Suprapubic skin (tissue), 4 donors: ENCODE results near the gene RPRD2. TPM values are rescaled to one million over a fixed set of nuclear protein-coding genes. Genes with fewer than 3 reads are reported as not detected.
A peak's percentile ranks its signal among the peaks of the same experiment; 100 is the strongest.

Experiments used
- DNase-seq, 2 donors: peaks; one replicate each; pipeline ENCODE4 v3.0.0-alpha.2; 2019; ENCODE audit warnings: low spot score in 2 of 2
- H3K27ac ChIP-seq: fragments of 200-600 bp; sonication (generic); one replicate; pipeline ENCODE4 v1.5.1; 2019
- H3K27me3 ChIP-seq: fragments of 200-600 bp; sonication (generic); one replicate; pipeline ENCODE4 v1.5.1; 2019
- H3K36me3 ChIP-seq: fragments of 200-600 bp; sonication (generic); one replicate; pipeline ENCODE4 v1.5.1; 2019
- H3K4me1 ChIP-seq: fragments of 200-600 bp; sonication (generic); one replicate; pipeline ENCODE4 v1.5.1; 2019
- H3K4me3 ChIP-seq: fragments of 200-600 bp; sonication (generic); one replicate; pipeline ENCODE4 v1.5.1; 2019; ENCODE audit warnings: mild to moderate bottlenecking
- H3K9me3 ChIP-seq: fragments of 200-600 bp; sonication (generic); one replicate; pipeline ENCODE4 v1.5.1; 2019
- EP300 ChIP-seq: sonication (generic); formaldehyde crosslinking; IDR thresholded peaks from one replicate; pipeline ENCODE4 v1.6.1; 2017; ENCODE audit warnings: antibody characterized with exemption
- POLR2A ChIP-seq, 2 donors: fragments of 450-650 bp; IDR thresholded peaks; one replicate each; pipeline ENCODE4 v1.6.1; 2017; ENCODE audit warnings: antibody characterized with exemption in 2 of 2, mild to moderate bottlenecking in 2 of 2, moderate library complexity in 2 of 2
- POLR2AphosphoS5 ChIP-seq, 3 donors: sonication (generic); formaldehyde crosslinking; IDR thresholded peaks; one replicate each; pipeline ENCODE4 v1.6.1; 2017; ENCODE audit warnings: antibody characterized with exemption in 3 of 3
- WGBS: methylation state at CpG from one replicate; pipeline ENCODE4 v1.1.5; 2018; 5-methylcytosine and 5-hydroxymethylcytosine counted together
- total RNA-seq, 4 donors: library from RNA; depleted of rRNA; stranded (reverse); fragments of >200 nt; gene quantifications; one replicate each; pipeline ENCODE4 v1.1.0, GENCODE V29; 2016
- TF ChIP-seq, protein P1 (sequence below), 2 donors: fragments of 200-600 bp in 1 of 2; fragments of 450-650 bp in 1 of 2; sonication (generic) in 1 of 2; IDR thresholded peaks; one replicate each; pipeline ENCODE4 v1.5.1; 2016 to 2019; ENCODE audit warnings: antibody characterized with exemption in 2 of 2, mild to moderate bottlenecking in 1 of 2, moderate library complexity in 1 of 2

RPRD2 gene
- total RNA-seq, 4 donors from 2014 or later = 22.2 to 39.0 (median 28.8) TPM

DNA sequence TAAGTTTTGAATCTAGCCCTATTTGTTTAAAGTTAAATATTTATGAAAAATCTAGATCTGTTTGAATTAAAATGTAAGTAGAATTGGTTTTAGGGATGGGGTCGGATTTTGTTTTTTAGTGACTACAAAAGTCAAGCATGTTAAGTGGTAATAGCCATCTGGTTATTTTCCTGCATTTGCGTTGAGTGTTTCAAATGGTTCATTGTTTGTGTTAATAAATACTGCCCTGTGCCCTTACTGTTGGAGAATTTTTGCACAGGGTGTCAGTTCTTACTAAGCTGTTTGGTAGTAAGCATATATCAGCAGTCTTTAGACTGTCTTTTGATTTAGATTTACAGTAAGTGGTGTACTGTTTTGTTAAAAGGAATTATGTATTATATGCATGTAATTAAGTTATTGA lies 77.2 kb downstream of the RPRD2 start:
- Histone ChIP-seq H3K27me3 (no peaks in the 10 kb centered on the region), H3K9me3 (no peaks in the 10 kb centered on the region), H3K36me3 (peaks cover 29% of the 10 kb centered on the region), H3K4me3 (no peak overlapping the region), H3K4me1 (no peaks in the 10 kb centered on the region), H3K27ac (no peak overlapping the region)
- 90% methylated on average over 2 of the region's 2 CpGs for WGBS
- TF ChIP-seq POLR2AphosphoS5 (IDR thresholded peaks at IDR 0.05) (no peak), EP300 (no peak), POLR2A (IDR thresholded peaks at IDR 0.05) (no peak)
- TF ChIP-seq, protein P1, sequence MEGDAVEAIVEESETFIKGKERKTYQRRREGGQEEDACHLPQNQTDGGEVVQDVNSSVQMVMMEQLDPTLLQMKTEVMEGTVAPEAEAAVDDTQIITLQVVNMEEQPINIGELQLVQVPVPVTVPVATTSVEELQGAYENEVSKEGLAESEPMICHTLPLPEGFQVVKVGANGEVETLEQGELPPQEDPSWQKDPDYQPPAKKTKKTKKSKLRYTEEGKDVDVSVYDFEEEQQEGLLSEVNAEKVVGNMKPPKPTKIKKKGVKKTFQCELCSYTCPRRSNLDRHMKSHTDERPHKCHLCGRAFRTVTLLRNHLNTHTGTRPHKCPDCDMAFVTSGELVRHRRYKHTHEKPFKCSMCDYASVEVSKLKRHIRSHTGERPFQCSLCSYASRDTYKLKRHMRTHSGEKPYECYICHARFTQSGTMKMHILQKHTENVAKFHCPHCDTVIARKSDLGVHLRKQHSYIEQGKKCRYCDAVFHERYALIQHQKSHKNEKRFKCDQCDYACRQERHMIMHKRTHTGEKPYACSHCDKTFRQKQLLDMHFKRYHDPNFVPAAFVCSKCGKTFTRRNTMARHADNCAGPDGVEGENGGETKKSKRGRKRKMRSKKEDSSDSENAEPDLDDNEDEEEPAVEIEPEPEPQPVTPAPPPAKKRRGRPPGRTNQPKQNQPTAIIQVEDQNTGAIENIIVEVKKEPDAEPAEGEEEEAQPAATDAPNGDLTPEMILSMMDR (IDR thresholded peaks at IDR 0.05) = no peak
- no peak for DNase-seq

GRCh38 chr1:150444232-150444631 lies 80.3 kb downstream of the RPRD2 start:
- no peak for DNase-seq
- Histone ChIP-seq H3K4me1 (no peaks in the 10 kb centered on the region), H3K27ac (no peak overlapping the region), H3K36me3 (peaks cover 57% of the 10 kb centered on the region), H3K4me3 (no peak overlapping the region), H3K27me3 (no peaks in the 10 kb centered on the region), H3K9me3 (no peaks in the 10 kb centered on the region)
- 97% methylated on average over 1 of the region's 1 CpG for WGBS
- no peak for TF ChIP-seq EP300
- TF ChIP-seq POLR2A (IDR thresholded peaks at IDR 0.05) = no peak
- TF ChIP-seq, protein P1 (IDR thresholded peaks at IDR 0.05) = no peak
- TF ChIP-seq POLR2AphosphoS5 (IDR thresholded peaks at IDR 0.05) = no peak

GRCh38 chr1:150456146-150456647 lies 92.2 kb downstream of the RPRD2 start:
- H3K4me1 ChIP-seq = no peaks in the 10 kb centered on the region
- peaks cover 54% of the 10 kb centered on the region for H3K36me3 ChIP-seq
- TF ChIP-seq POLR2AphosphoS5 (IDR thresholded peaks at IDR 0.05) (no peak), EP300 (no peak), POLR2A (IDR thresholded peaks at IDR 0.05) (no peak)
- TF ChIP-seq, protein P1 (IDR thresholded peaks at IDR 0.05) = no peak
- no peaks in the 10 kb centered on the region for H3K27me3 ChIP-seq
- no peaks in the 10 kb centered on the region for H3K9me3 ChIP-seq
- H3K4me3 ChIP-seq = no peak overlapping the region
- no peak overlapping the region for H3K27ac ChIP-seq
- no peak for DNase-seq
- 81% methylated on average over 4 of the region's 4 CpGs for WGBS

DNA sequence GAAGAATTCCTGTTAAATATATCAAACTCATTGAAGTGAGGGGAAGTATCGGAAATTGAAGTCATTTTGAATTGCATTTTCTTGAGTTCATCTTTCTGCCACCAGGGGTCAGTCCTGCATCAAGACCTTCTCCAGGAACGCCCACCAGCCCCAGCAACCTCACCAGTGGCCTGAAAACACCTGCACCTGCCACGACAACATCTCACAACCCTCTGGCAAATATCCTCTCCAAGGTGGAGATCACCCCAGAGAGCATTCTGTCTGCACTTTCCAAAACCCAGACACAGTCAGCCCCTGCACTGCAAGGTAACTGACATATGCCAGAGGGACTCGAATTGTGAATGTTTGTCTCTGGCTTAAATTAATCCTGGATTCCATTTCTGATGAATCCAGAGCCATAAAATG lies 100.5 kb downstream of the RPRD2 start:
- peaks cover 53% of the 10 kb centered on the region for H3K36me3 ChIP-seq
- no peak for DNase-seq
- TF ChIP-seq, protein P1 (IDR thresholded peaks at IDR 0.05) = peak; percentile 45 to 73
- no peak for TF ChIP-seq POLR2AphosphoS5 (IDR thresholded peaks at IDR 0.05)
- no peaks in the 10 kb centered on the region for H3K9me3 ChIP-seq
- no peak overlapping the region for H3K4me3 ChIP-seq
- no peak overlapping the region for H3K27ac ChIP-seq
- no peaks in the 10 kb centered on the region for H3K27me3 ChIP-seq
- H3K4me1 ChIP-seq = no peaks in the 10 kb centered on the region
- WGBS = 42% methylated on average over 4 of the region's 4 CpGs

GRCh38 chr1:150466964-150467363 lies 103.0 kb downstream of the RPRD2 start:
- Histone ChIP-seq H3K27me3 (no peaks in the 10 kb centered on the region), H3K4me1 (no peaks in the 10 kb centered on the region), H3K4me3 (no peak overlapping the region), H3K9me3 (no peaks in the 10 kb centered on the region), H3K36me3 (peaks cover 53% of the 10 kb centered on the region), H3K27ac (no peak overlapping the region)
- TF ChIP-seq POLR2A (IDR thresholded peaks at IDR 0.05) (no peak), POLR2AphosphoS5 (IDR thresholded peaks at IDR 0.05) (no peak), EP300 (no peak)
- TF ChIP-seq, protein P1 (IDR thresholded peaks at IDR 0.05) = no peak
- DNase-seq = no peak
